HepG2 (cell line): ENCODE measurements around the gene KRT84. TPM values are rescaled to one million over a fixed set of nuclear protein-coding genes. Genes with fewer than 3 reads are reported as not detected.

Source experiments
- ATAC-seq: fragments of 200-7000 bp; cut with Tn5 transposase; 3 replicates; pipeline ENCODE4 v1.9.1; 2020; ENCODE audit warnings: mild to moderate bottlenecking, moderate library complexity
- BruUV-seq: library from RNA; stranded (reverse); fragments of 400-500 nt; replicated peaks from 2 replicates; lab custom pipeline; 2021; lab: Mats Ljungman, UMichigan
- CTCF ChIA-PET: fragments of 300-600 bp; formaldehyde crosslinking; extraction: SDS; loops from one replicate; lab custom pipeline; 2021; ENCODE audit warnings: low total read pairs, inconsistent platforms, low intra/inter-chr PET ratio; lab: Yijun Ruan, JAX
- POLR2A ChIA-PET: fragments of 350-600 bp; sonication (Branson Sonifier 250); formaldehyde crosslinking; loops from one replicate; lab custom pipeline; 2020; ENCODE audit warnings: antibody characterized with exemption, inconsistent platforms; lab: Yijun Ruan, JAX
- DNase-seq: peaks from one replicate; pipeline ENCODE4 v3.0.0-alpha.2; 2015; ENCODE audit warnings: low spot score
- FAIRE-seq: peaks from 3 replicates; lab custom pipeline; 2011; peaks lifted over from hg19 to GRCh38; lab: Jason Lieb, UNC
- H2AFZ ChIP-seq: one replicate; pipeline ENCODE4 v1.6.1; 2011; ENCODE audit warnings: low read length, inconsistent platforms
- H3K27ac ChIP-seq: fragments of 300-600 bp; 3 replicates; pipeline ENCODE4 v1.8.0; 2011; ENCODE audit warnings: mixed run types, mild to moderate bottlenecking, mixed read lengths, low read length, inconsistent platforms; ENCODE audit not compliant: insufficient read depth; ENCODE audit errors: extremely low read length
- H3K27me3 ChIP-seq, 2 experiments: fragments of 200-600 bp in 1 of 2; 2 replicates in 1 of 2; 3 replicates in 1 of 2; pipeline versions ENCODE4 v1.6.0 to v1.8.0; 2011; ENCODE audit warnings: low read length in 2 of 2, mild to moderate bottlenecking in 2 of 2, moderate library complexity in 2 of 2, inconsistent platforms in 1 of 2; ENCODE audit not compliant: insufficient read depth in 2 of 2, control insufficient read depth in 1 of 2
- H3K36me3 ChIP-seq, 2 experiments: fragments of 200-600 bp in 1 of 2; replicated peaks in 1 of 2; 2 replicates in 1 of 2; 3 replicates in 1 of 2; pipeline versions ENCODE4 v1.5.1 to v1.8.0; 2011; ENCODE audit warnings: low read length in 2 of 2, inconsistent platforms in 1 of 2; ENCODE audit not compliant: insufficient read depth in 2 of 2, control insufficient read depth in 1 of 2
- H3K4me1 ChIP-seq: 2 replicates; pipeline ENCODE4 v1.5.1; 2012; ENCODE audit warnings: low read length, inconsistent platforms; ENCODE audit not compliant: insufficient read depth
- H3K4me2 ChIP-seq: 2 replicates; pipeline ENCODE4 v1.6.0; 2011; ENCODE audit warnings: low read depth, low read length, inconsistent platforms
- H3K4me3 ChIP-seq, 3 experiments: fragments of 200-600 bp in 1 of 3; sonication (generic), shearing (Covaris generic) in 1 of 3; replicated peaks in 1 of 3; 2 replicates each; pipeline ENCODE4 v1.5.1; 2011 to 2016; ENCODE audit warnings: low read length in 3 of 3, inconsistent platforms in 2 of 3, low read depth in 2 of 3, mild to moderate bottlenecking in 2 of 3, control low read depth in 1 of 3, mixed read lengths in 1 of 3; ENCODE audit not compliant: insufficient read depth in 1 of 3
- H3K79me2 ChIP-seq: one replicate; pipeline ENCODE4 v1.6.1; 2011; ENCODE audit warnings: low read length, inconsistent platforms; ENCODE audit not compliant: insufficient read depth
- H3K9ac ChIP-seq: 2 replicates; pipeline ENCODE4 v1.6.0; 2011; ENCODE audit warnings: mild to moderate bottlenecking, low read depth, low read length, inconsistent platforms; ENCODE audit not compliant: insufficient read depth
- H3K9me3 ChIP-seq: 2 replicates; pipeline ENCODE4 v1.5.1; 2012; ENCODE audit warnings: mild to moderate bottlenecking, low read length
- H4K20me1 ChIP-seq: 2 replicates; pipeline ENCODE4 v1.6.0; 2011; ENCODE audit warnings: inconsistent platforms, mild to moderate bottlenecking, low read length, moderate library complexity; ENCODE audit not compliant: insufficient read depth
- AHDC1 ChIP-seq: sonication (generic); formaldehyde crosslinking; IDR thresholded peaks from 2 replicates; pipeline ENCODE4 v1.5.1; 2020; ENCODE audit warnings: mild to moderate bottlenecking, missing genetic modification reagents, borderline replicate concordance
- MTERF4 ChIP-seq: sonication (generic); formaldehyde crosslinking; IDR thresholded peaks from 2 replicates; pipeline ENCODE4 v1.8.0; 2023; ENCODE audit warnings: mild to moderate bottlenecking, missing genetic modification reagents
- SAP130 ChIP-seq: IDR thresholded peaks from 2 replicates; pipeline ENCODE4 v1.6.1; 2016; ENCODE audit warnings: low read depth
- ZNF281 ChIP-seq: sonication (generic); formaldehyde crosslinking; IDR thresholded peaks from 2 replicates; pipeline ENCODE4 v1.4.0; 2020; ENCODE audit warnings: missing genetic modification reagents, borderline replicate concordance
- ZNF292 ChIP-seq: sonication (generic); formaldehyde crosslinking; IDR thresholded peaks from 2 replicates; pipeline ENCODE4 v1.8.1; 2022; ENCODE audit warnings: mild to moderate bottlenecking, low read depth, missing genetic modification reagents, borderline replicate concordance
- ZNF44 ChIP-seq: sonication (generic); formaldehyde crosslinking; IDR thresholded peaks from 2 replicates; pipeline ENCODE4 v1.5.1; 2020; ENCODE audit warnings: mild to moderate bottlenecking, missing genetic modification reagents
- ZNF770 ChIP-seq: sonication (generic); formaldehyde crosslinking; IDR thresholded peaks from 2 replicates; pipeline ENCODE4 v1.5.0; 2020; ENCODE audit warnings: mild to moderate bottlenecking, missing genetic modification reagents
- ZNF879 ChIP-seq: sonication (generic); formaldehyde crosslinking; IDR thresholded peaks from 2 replicates; pipeline ENCODE4 v1.8.1; 2023; ENCODE audit warnings: missing genetic modification reagents
- WGBS: methylation state at CpG from one replicate; pipeline ENCODE4 v1.1.6; 2017; ENCODE audit warnings: low lambda C conversion rate; 5-methylcytosine and 5-hydroxymethylcytosine counted together
- in situ Hi-C: cut with HindIII; loops from 2 replicates; pipeline ENCODE4 v1.10.0; 2017; ENCODE audit warnings: low pct_unique_long_range_greater_than_20kb; ENCODE audit not compliant: extremely low pct_ligation_motif_present
- intact Hi-C: fragments of 100-400 bp; cut with micrococcal nuclease; formaldehyde crosslinking; loops from one replicate; pipeline ENCODE4 v1.10.0; 2022; ENCODE audit not compliant: unreplicated experiment
- polyA plus RNA-seq, 8 experiments: library from polyadenylated mRNA; depleted of rRNA in 3 of 8; stranded (reverse) in 7 of 8; unstranded in 1 of 8; fragments of >200 nt; fragmentation: Illumina TruSeq in 4 of 8; extraction: Trizol in 4 of 8; gene quantifications; 2 replicates each; pipeline versions ENCODE4 v1.2.1 to v1.2.3, GENCODE V29; 2011 to 2016; ENCODE audit warnings: low read depth in 4 of 8, missing spikeins in 1 of 8, mixed read lengths in 1 of 8; ENCODE audit not compliant: insufficient read depth in 1 of 8
- total RNA-seq, 5 experiments: library from RNA; depleted of rRNA; stranded (reverse); fragments of >200 nt; fragmentation: Illumina TruSeq; extraction: Trizol; gene quantifications; 2 replicates each; pipeline ENCODE4 v1.2.3, GENCODE V29; 2016; ENCODE audit warnings: low read depth in 1 of 5

Gene KRT84
- total and polyA plus RNA-seq, 2 of the 13 experiments (the other 11 are each of a cell fraction or from before 2014, with no cell fraction given): not detected

- no peak overlapping the region for H3K4me3 ChIP-seq
- H3K9ac ChIP-seq: no peak overlapping the region
- no peaks in the 10 kb centered on the region for H4K20me1 ChIP-seq
- peaks cover 5 to 19% of the 10 kb centered on the region in 2 experiments; a peak in 3 of 5 replicates for H3K27me3 ChIP-seq
- no peak overlapping the region for H3K4me2 ChIP-seq
- WGBS: 27% methylated on average over 8 of the region's 8 CpGs
- no TSS peak for BruUV-seq
- intact Hi-C loops: no loop called here
- H3K79me2 ChIP-seq: no peaks in the 10 kb centered on the region
- ChIA-PET CTCF (no interaction called here), POLR2A (no interaction called here)
- in situ Hi-C loops: loop anchor here (25.0 kb wide), 1 partner anchor 606 kb away; no protein-coding TSS in a partner anchor
- FAIRE-seq (no peak), ATAC-seq (no peak), DNase-seq (no peak)
- no peak overlapping the region for H2AFZ ChIP-seq
- no peaks in the 10 kb centered on the region for H3K36me3 ChIP-seq
- no peaks in the 10 kb centered on the region for H3K4me1 ChIP-seq
- H3K27ac ChIP-seq: no peak overlapping the region
- no peaks in the 10 kb centered on the region for H3K9me3 ChIP-seq
- TF ChIP-seq ZNF281 (CRISPR knock-in tag) (no peak), MTERF4 (CRISPR knock-in tag) (no peak), SAP130 (CRISPR knock-in tag) (no peak), ZNF292 (CRISPR knock-in tag) (no peak), ZNF770 (CRISPR knock-in tag) (no peak), ZNF879 (CRISPR knock-in tag) (no peak), AHDC1 (CRISPR knock-in tag) (no peak), ZNF44 (no peak)
Measured at GRCh38 chr12:52381206-52381605, 4.2 kb downstream of the KRT84 start.
